DOHH2 (cell line): ENCODE data around the gene TBATA.

Experiments used
- H3F3A ChIP-seq: fragments of 200-600 bp; sonication (generic), shearing (Covaris generic); 2 replicates; pipeline ENCODE4 v1.6.0; 2016; ENCODE audit warnings: antibody characterized with exemption, mild to moderate bottlenecking; ENCODE audit not compliant: control insufficient read depth, insufficient read depth
- H3K27ac ChIP-seq: fragments of 200-600 bp; sonication (generic); 2 replicates; pipeline ENCODE4 v1.5.1; 2014; ENCODE audit warnings: low read depth, mild to moderate bottlenecking, low read length, moderate library complexity
- H3K27me3 ChIP-seq: fragments of 200-600 bp; sonication (generic); 2 replicates; pipeline ENCODE4 v1.6.1; 2014; ENCODE audit warnings: mild to moderate bottlenecking, low read length, mixed read lengths; ENCODE audit not compliant: control insufficient read depth
- H3K36me3 ChIP-seq: fragments of 200-600 bp; sonication (generic); 2 replicates; pipeline ENCODE4 v1.6.1; 2014; ENCODE audit warnings: mild to moderate bottlenecking, low read length, moderate library complexity, mixed read lengths; ENCODE audit not compliant: control insufficient read depth
- H3K4me1 ChIP-seq: fragments of 200-600 bp; sonication (generic); 2 replicates; pipeline ENCODE4 v1.6.1; 2014; ENCODE audit warnings: mild to moderate bottlenecking, low read length, mixed read lengths; ENCODE audit not compliant: control insufficient read depth
- H3K4me2 ChIP-seq: fragments of 200-600 bp; sonication (generic); 2 replicates; pipeline ENCODE4 v1.6.0; 2014; ENCODE audit warnings: mild to moderate bottlenecking, low read length, moderate library complexity
- H3K4me3 ChIP-seq: fragments of 200-600 bp; sonication (generic); 2 replicates; pipeline ENCODE4 v1.5.1; 2014; ENCODE audit warnings: mild to moderate bottlenecking, low read length, mixed read lengths
- H3K79me2 ChIP-seq: fragments of 200-600 bp; sonication (generic); 2 replicates; pipeline ENCODE4 v1.6.1; 2014; ENCODE audit warnings: mild to moderate bottlenecking, low read length, mixed read lengths; ENCODE audit not compliant: control insufficient read depth
- H3K9me2 ChIP-seq: fragments of 200-600 bp; sonication (generic); replicated peaks from 2 replicates; pipeline ENCODE4 v1.6.1; 2014; ENCODE audit warnings: mild to moderate bottlenecking, low read length, mixed read lengths; ENCODE audit not compliant: control insufficient read depth
- H3K9me3 ChIP-seq: fragments of 200-600 bp; sonication (generic); 2 replicates; pipeline ENCODE4 v1.6.1; 2014; ENCODE audit warnings: antibody characterized with exemption, low read length, mixed read lengths; ENCODE audit not compliant: control insufficient read depth, insufficient read depth
- H4K20me1 ChIP-seq: fragments of 200-600 bp; sonication (generic); 2 replicates; pipeline ENCODE4 v1.6.0; 2014; ENCODE audit warnings: low read depth, mild to moderate bottlenecking, antibody characterized with exemption, low read length, moderate library complexity; ENCODE audit not compliant: control insufficient read depth, insufficient read depth
- EZH2phosphoT487 ChIP-seq: fragments of 200-600 bp; sonication (generic); IDR thresholded peaks from 2 replicates; pipeline ENCODE4 v1.6.1; 2017; ENCODE audit warnings: borderline replicate concordance, mild to moderate bottlenecking, antibody characterized with exemption, low read length, moderate library complexity, mixed read lengths
- TF ChIP-seq, protein P1 (sequence below): fragments of 200-600 bp; sonication (generic); IDR thresholded peaks from one replicate; pipeline ENCODE4 v1.5.1; 2014; ENCODE audit warnings: antibody characterized with exemption, mild to moderate bottlenecking, low read depth, low read length; ENCODE audit not compliant: poor library complexity, severe bottlenecking

TBATA gene

DNA sequence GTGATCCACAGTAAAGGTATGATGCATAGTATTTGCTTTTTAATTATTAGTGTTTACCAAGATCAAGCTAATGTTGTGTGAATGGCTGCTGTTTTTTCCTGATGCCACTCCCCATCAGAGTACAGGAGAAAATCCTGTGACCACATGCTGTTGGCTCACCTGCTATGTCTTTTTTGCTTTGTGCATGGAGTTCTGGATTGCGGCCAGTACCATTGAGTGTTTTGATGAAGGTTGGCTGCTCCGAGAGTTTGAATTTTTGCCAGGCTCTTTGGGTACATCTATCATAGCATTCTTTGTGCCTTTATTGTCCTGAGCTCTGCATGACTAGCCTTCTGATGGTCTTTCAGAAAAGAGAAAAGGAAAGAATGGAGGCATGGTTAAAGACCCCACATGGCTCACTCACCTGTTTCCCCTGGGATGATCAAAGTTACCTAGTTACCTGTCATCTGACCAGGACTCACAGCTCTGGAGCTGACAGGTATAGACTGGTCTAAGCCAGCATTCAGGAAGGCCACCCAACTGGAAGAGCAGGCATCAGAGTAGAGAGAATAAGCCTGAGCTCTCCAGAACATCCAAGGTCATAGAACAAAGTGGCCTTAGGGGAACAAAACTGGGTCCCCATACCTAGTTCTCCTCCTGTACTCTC, 18.7 kb upstream of the TBATA start:
- H4K20me1 ChIP-seq = no peaks in the 10 kb centered on the region
- no peaks in the 10 kb centered on the region for H3K4me1 ChIP-seq
- H3K79me2 ChIP-seq = no peaks in the 10 kb centered on the region
- H3K9me2 ChIP-seq = no peaks in the 10 kb centered on the region
- no peaks in the 10 kb centered on the region for H3K9me3 ChIP-seq
- H3K4me2 ChIP-seq = no peak overlapping the region
- TF ChIP-seq EZH2phosphoT487 = no peak
- TF ChIP-seq, protein P1, sequence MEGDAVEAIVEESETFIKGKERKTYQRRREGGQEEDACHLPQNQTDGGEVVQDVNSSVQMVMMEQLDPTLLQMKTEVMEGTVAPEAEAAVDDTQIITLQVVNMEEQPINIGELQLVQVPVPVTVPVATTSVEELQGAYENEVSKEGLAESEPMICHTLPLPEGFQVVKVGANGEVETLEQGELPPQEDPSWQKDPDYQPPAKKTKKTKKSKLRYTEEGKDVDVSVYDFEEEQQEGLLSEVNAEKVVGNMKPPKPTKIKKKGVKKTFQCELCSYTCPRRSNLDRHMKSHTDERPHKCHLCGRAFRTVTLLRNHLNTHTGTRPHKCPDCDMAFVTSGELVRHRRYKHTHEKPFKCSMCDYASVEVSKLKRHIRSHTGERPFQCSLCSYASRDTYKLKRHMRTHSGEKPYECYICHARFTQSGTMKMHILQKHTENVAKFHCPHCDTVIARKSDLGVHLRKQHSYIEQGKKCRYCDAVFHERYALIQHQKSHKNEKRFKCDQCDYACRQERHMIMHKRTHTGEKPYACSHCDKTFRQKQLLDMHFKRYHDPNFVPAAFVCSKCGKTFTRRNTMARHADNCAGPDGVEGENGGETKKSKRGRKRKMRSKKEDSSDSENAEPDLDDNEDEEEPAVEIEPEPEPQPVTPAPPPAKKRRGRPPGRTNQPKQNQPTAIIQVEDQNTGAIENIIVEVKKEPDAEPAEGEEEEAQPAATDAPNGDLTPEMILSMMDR = no peak
- no peaks in the 10 kb centered on the region for H3K36me3 ChIP-seq
- peaks cover 9% of the 10 kb centered on the region; the same call in 1 of the 2 replicates for H3K27me3 ChIP-seq
- H3K4me3 ChIP-seq = no peak overlapping the region
- no peak overlapping the region for H3K27ac ChIP-seq
- no peaks in the 10 kb centered on the region for H3F3A ChIP-seq

DNA sequence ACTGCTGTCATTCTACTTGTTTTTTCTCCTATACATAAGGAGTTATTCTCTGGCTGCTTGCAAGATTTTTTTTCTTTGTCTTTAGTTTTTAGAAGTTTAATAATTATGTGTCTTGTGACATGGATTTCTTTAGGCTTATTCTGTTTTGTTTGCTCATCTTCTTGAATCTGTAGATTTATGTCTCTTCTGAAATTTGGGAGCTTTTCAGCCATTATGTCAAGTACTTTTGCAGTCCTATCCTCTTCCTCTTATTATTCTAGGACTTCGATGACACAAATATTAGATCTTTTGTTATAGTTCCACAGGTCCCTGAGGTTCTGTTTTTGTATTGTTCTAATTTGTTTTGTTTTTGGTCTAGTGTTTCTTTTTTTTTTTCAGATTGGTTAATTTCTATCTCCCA, 16.7 kb upstream of the TBATA start:
- peaks cover 4% of the 10 kb centered on the region; the same call in 1 of the 2 replicates for H3K27me3 ChIP-seq
- H3K79me2 ChIP-seq = no peaks in the 10 kb centered on the region
- H3K36me3 ChIP-seq = no peaks in the 10 kb centered on the region
- no peak overlapping the region for H3K4me3 ChIP-seq
- no peaks in the 10 kb centered on the region for H3K9me2 ChIP-seq
- H3K4me1 ChIP-seq = no peaks in the 10 kb centered on the region
- H3K4me2 ChIP-seq = no peak overlapping the region
- TF ChIP-seq, protein P1 = no peak
- H3K27ac ChIP-seq = no peak overlapping the region
- no peaks in the 10 kb centered on the region for H4K20me1 ChIP-seq
- no peaks in the 10 kb centered on the region for H3K9me3 ChIP-seq
- H3F3A ChIP-seq = no peaks in the 10 kb centered on the region

DNA sequence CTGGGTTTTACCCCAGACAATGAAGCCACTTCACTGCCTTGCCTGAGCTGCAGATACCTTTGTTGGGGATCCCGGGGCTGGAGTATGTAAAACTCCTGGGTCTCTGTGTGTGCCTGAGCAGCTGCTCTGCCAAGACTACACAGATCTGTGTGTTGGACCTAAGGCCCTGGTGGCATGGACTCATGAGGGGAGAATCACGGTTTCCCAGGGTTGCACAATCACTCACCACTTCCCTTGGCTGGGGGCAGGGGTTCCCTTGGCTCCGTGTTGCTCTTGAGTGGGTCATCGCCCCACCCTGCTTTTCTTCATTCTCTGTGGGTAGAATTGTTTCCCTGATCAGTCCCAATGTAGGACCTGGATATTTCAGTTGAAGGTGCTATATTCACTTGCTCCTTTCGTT, 13.9 kb upstream of the TBATA start:
- Histone ChIP-seq H3K4me1 (no peaks in the 10 kb centered on the region), H3F3A (no peaks in the 10 kb centered on the region), H3K4me2 (no peak overlapping the region), H3K36me3 (no peaks in the 10 kb centered on the region), H4K20me1 (no peaks in the 10 kb centered on the region), H3K9me2 (no peaks in the 10 kb centered on the region), H3K4me3 (no peak overlapping the region), H3K27me3 (peaks cover 15% of the 10 kb centered on the region), H3K79me2 (no peaks in the 10 kb centered on the region), H3K27ac (no peak overlapping the region), H3K9me3 (no peaks in the 10 kb centered on the region)
- TF ChIP-seq, protein P1 = no peak
- no peak for TF ChIP-seq EZH2phosphoT487
